Neuronal stem cell (in vitro differentiated cells): ENCODE results near the gene SP4.
A peak's percentile ranks its signal among the peaks of the same experiment; 100 is the strongest.

ENCODE experiments used
- DNase-seq: peaks from one replicate; pipeline ENCODE4 v3.0.0-alpha.2; 2013; ENCODE audit warnings: low spot score
- H2AFZ ChIP-seq: one replicate; pipeline ENCODE4 v1.6.1; 2013; ENCODE audit warnings: mild to moderate bottlenecking, low read length, inconsistent platforms
- H2AK5ac ChIP-seq: 2 replicates; pipeline ENCODE4 v1.6.1; 2013; ENCODE audit warnings: low read depth, mild to moderate bottlenecking, inconsistent platforms, low read length, moderate library complexity, mixed read lengths
- H2BK120ac ChIP-seq: 2 replicates; pipeline ENCODE4 v1.6.1; 2013; ENCODE audit warnings: low read depth, mild to moderate bottlenecking, inconsistent platforms, low read length, moderate library complexity, mixed read lengths
- H2BK12ac ChIP-seq: one replicate; pipeline ENCODE4 v1.6.1; 2013; ENCODE audit warnings: low read length, inconsistent platforms
- H2BK15ac ChIP-seq: 2 replicates; pipeline ENCODE4 v1.6.1; 2013; ENCODE audit warnings: mild to moderate bottlenecking, low read length, inconsistent platforms, mixed read lengths
- H2BK5ac ChIP-seq: one replicate; pipeline ENCODE4 v1.6.1; 2013; ENCODE audit warnings: inconsistent platforms, mild to moderate bottlenecking, low read length, moderate library complexity
- H3K14ac ChIP-seq: one replicate; pipeline ENCODE4 v1.6.1; 2013; ENCODE audit warnings: low read length, inconsistent platforms
- H3K18ac ChIP-seq: 2 replicates; pipeline ENCODE4 v1.6.1; 2013; ENCODE audit warnings: low read length, inconsistent platforms
- H3K23ac ChIP-seq: 2 replicates; pipeline ENCODE4 v1.6.1; 2013; ENCODE audit warnings: low read depth, mild to moderate bottlenecking, mixed read lengths, low read length, inconsistent platforms; ENCODE audit not compliant: poor library complexity
- H3K27ac ChIP-seq: replicated peaks from 3 replicates; pipeline ENCODE4 v1.5.1; 2013; ENCODE audit warnings: low read length, inconsistent platforms
- H3K27me3 ChIP-seq, 3 experiments: 2 replicates each; pipeline ENCODE4 v1.6.1; 2013; ENCODE audit warnings: low read length in 3 of 3, mild to moderate bottlenecking in 2 of 3, inconsistent platforms in 1 of 3, low read depth in 1 of 3, mixed read lengths in 1 of 3, moderate library complexity in 1 of 3; ENCODE audit not compliant: control insufficient read depth in 3 of 3, insufficient read depth in 3 of 3
- H3K36me3 ChIP-seq, 2 donors: replicated peaks in 1 of 2; 2 replicates each; pipeline ENCODE4 v1.6.1; 2013; ENCODE audit warnings: low read length in 2 of 2; ENCODE audit not compliant: control insufficient read depth in 2 of 2, insufficient read depth in 2 of 2
- H3K4ac ChIP-seq: 2 replicates; pipeline ENCODE4 v1.6.1; 2013; ENCODE audit warnings: inconsistent platforms, mild to moderate bottlenecking, low read length, moderate library complexity
- H3K4me1 ChIP-seq, 2 donors: 1 replicate in 1 of 2; 2 replicates in 1 of 2; pipeline ENCODE4 v1.6.1; 2013; ENCODE audit warnings: low read length in 2 of 2, low read depth in 1 of 2; ENCODE audit not compliant: control insufficient read depth in 2 of 2, insufficient read depth in 1 of 2
- H3K4me2 ChIP-seq: one replicate; pipeline ENCODE4 v1.6.1; 2013; ENCODE audit warnings: mild to moderate bottlenecking, low read length, inconsistent platforms; ENCODE audit not compliant: insufficient read depth, poor library complexity, severe bottlenecking
- H3K4me3 ChIP-seq, 2 donors: 2 replicates each; pipeline ENCODE4 v1.5.1; 2013; ENCODE audit warnings: low read length in 2 of 2, mild to moderate bottlenecking in 2 of 2, inconsistent platforms in 1 of 2, moderate library complexity in 1 of 2
- H3K79me1 ChIP-seq: one replicate; pipeline ENCODE4 v1.6.1; 2013; ENCODE audit warnings: low read depth, mild to moderate bottlenecking, inconsistent platforms, low read length, moderate library complexity
- H3K9ac ChIP-seq: one replicate; pipeline ENCODE4 v1.6.1; 2013; ENCODE audit warnings: mild to moderate bottlenecking, low read depth, low read length, inconsistent platforms; ENCODE audit not compliant: poor library complexity
- H3K9me3 ChIP-seq, 2 donors: replicated peaks in 1 of 2; 2 replicates each; pipeline versions ENCODE3 to v1.6.1; 2013; ENCODE audit warnings: low read length in 2 of 2, mild to moderate bottlenecking in 2 of 2, inconsistent platforms in 1 of 2, low read depth in 1 of 2, mixed read lengths in 1 of 2, moderate library complexity in 1 of 2; ENCODE audit not compliant: control insufficient read depth in 2 of 2, insufficient read depth in 1 of 2
- H4K8ac ChIP-seq: one replicate; pipeline ENCODE4 v1.6.1; 2013; ENCODE audit warnings: low read depth, mild to moderate bottlenecking, inconsistent platforms, low read length, moderate library complexity
- H4K91ac ChIP-seq: one replicate; pipeline ENCODE4 v1.6.1; 2013; ENCODE audit warnings: low read length, low read depth, mild to moderate bottlenecking, inconsistent platforms; ENCODE audit not compliant: poor library complexity
- WGBS, 2 donors: extraction: QIAGEN DNeasy Blood & Tissue Kit; methylation state at CpG; one replicate each; pipeline ENCODE4 v1.1.7; 2013; ENCODE audit warnings: missing lambda C conversion rate in 2 of 2, mixed read lengths in 1 of 2; ENCODE audit not compliant: insufficient read length in 2 of 2, insufficient replicate concordance in 1 of 2; ENCODE audit errors: extremely low coverage in 2 of 2; 5-methylcytosine and 5-hydroxymethylcytosine counted together

SP4 gene

DNA sequence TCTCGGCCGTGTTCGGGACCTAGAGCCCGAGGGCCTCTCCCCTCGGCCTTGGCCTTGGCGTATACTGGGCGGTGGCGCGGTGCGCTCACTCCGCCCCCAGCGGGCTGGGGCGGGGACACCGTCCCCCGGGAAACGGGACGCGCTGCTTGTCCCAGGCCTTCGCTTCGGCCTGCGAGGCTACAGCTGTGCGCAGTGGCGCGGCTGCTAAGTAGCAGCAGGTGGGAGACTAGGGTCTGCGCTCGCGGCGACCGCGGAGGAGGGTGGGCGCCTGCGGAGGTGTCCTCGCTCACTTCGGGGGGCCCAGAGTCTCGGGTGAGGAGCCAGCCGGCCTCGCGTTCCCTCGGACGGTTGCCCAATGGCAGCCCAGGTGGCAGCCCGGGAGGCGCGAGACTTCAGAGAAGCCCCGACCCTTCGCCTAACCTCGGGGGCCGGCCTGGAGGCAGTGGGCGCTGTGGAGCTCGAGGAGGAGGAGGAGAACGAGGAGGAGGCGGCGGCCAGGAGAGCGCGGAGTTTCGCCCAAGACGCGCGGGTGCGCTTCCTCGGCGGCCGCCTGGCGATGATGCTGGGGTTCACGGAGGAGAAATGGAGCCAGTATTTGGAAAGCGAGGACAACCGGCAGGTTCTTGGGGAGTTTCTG, 115.1 kb downstream of the SP4 start, which contains the start of gene DNAH11:
DNAH11 (plus strand) TSS at position 149 of the 637 bp plus-strand sequence; CDS start at position 356, 207 bp downstream.
- Histone ChIP-seq H3K36me3 (no peaks in the 10 kb centered on the region), H3K4me2 (peak within 1 kb of the TSS; percentile 95), H4K91ac (no peak within 1 kb of the TSS), H3K27ac (no peak within 1 kb of the TSS), H4K8ac (no peak within 1 kb of the TSS), H3K4ac (no peak within 1 kb of the TSS), H3K9ac (peak within 1 kb of the TSS; percentile 81), H3K18ac (peak within 1 kb of the TSS; percentile 82), H2AK5ac (no peak within 1 kb of the TSS), H2BK5ac (peak within 1 kb of the TSS; percentile 27), H3K27me3 (peaks cover 0 to 75% (median 22%) of the 10 kb centered on the region in 3 experiments), H3K4me1 (peaks cover 0 to 3% of the 10 kb centered on the region in 2 donors), H3K9me3 (no peaks in the 10 kb centered on the region), H3K23ac (peak within 1 kb of the TSS; percentile 27), H2BK12ac (no peak within 1 kb of the TSS), H2BK120ac (no peak within 1 kb of the TSS), H3K4me3 (peak within 1 kb of the TSS; percentile 25 to 79), H3K79me1 (no peaks in the 10 kb centered on the region), H3K14ac (peak within 1 kb of the TSS; percentile 27), H2AFZ (peak within 1 kb of the TSS; percentile 92), H2BK15ac (peak within 1 kb of the TSS; percentile 29)
- no CpG with 5 or more reads among the region's 66 CpGs for WGBS, 2 donors
- DNase-seq: peak; percentile 57

DNA sequence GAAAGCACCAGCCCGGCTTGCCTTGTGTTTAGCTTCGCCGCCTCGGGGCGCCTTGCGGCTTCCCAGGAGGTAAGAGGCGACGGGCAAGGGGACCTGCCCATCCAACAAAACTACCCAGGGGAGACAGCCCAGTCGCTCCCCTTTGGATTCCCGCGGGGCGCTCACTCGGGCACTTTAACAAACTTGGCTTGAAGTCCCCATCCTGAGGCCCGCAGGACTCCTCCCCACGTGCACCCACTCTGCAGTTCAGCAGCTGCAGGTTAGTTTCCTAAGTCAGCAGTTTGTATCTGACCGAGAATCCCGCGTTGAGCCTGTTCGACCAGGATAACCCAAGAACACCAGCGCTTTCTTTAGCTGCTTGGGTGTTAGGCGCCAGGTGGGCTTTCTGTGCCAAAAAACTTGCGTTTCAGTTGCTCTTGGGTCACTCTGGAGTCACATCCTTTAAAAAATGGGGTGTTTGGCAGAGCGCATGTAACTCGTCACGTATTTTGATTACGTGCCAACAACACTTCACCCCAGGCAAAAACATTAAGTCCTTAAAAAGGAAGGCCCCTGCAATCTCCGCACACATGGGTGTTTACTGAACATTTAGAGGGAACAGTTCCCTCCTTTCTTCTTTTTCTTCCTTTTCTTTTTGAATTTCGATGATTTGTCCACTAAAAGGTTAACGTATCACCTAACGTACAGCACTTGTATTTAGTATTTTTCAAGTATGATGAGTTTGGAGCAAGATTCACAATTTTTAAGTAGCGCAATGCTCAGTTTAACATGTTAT, 115.8 kb downstream of the SP4 start:
- no peak overlapping the region for H2AK5ac ChIP-seq
- peak overlapping the region; percentile 82 for H3K18ac ChIP-seq
- peak overlapping the region; percentile 29 for H2BK15ac ChIP-seq
- no peak overlapping the region for H3K23ac ChIP-seq
- H2BK12ac ChIP-seq: no peak overlapping the region
- no peaks in the 10 kb centered on the region for H3K79me1 ChIP-seq
- H3K27ac ChIP-seq: no peak overlapping the region
- H2BK5ac ChIP-seq: no peak overlapping the region
- H3K9me3 ChIP-seq: no peaks in the 10 kb centered on the region
- peak; percentile 17 for DNase-seq
- H3K4ac ChIP-seq: no peak overlapping the region
- H3K14ac ChIP-seq: peak overlapping the region; percentile 27
- no CpG with 5 or more reads among the region's 31 CpGs for WGBS, 2 donors
- peak overlapping the region; percentile 92 for H2AFZ ChIP-seq
- no peaks in the 10 kb centered on the region for H3K36me3 ChIP-seq
- H3K9ac ChIP-seq: no peak overlapping the region
- H2BK120ac ChIP-seq: no peak overlapping the region
- H3K4me1 ChIP-seq: peaks cover 0 to 3% of the 10 kb centered on the region in 2 donors
- peaks cover 0 to 75% (median 22%) of the 10 kb centered on the region in 3 experiments for H3K27me3 ChIP-seq
- peak overlapping the region; percentile 25 to 79 for H3K4me3 ChIP-seq
- H4K91ac ChIP-seq: no peak overlapping the region
- H3K4me2 ChIP-seq: peak overlapping the region; percentile 95
- H4K8ac ChIP-seq: no peak overlapping the region

DNA sequence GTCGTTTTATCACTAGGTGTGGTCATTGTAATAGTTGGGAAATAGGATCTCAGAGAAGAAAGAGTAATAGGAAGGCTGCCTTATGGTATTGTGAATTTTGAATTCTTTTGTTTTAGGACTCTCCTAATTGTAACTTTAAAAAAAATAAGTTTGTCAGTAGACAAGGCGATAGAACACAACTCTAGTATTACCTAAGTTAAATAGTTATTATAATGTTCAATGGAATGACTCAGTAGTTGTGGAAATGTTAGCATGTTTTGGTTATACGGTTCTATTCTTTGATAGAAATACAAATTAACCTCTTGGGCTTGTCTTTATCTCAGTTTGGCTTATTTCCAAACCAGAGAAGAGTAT, 116.4 kb downstream of the SP4 start:
- Histone ChIP-seq H3K4ac (no peak overlapping the region), H2AFZ (no peak overlapping the region), H3K79me1 (no peaks in the 10 kb centered on the region), H4K8ac (no peak overlapping the region), H3K36me3 (no peaks in the 10 kb centered on the region), H3K23ac (no peak overlapping the region), H3K9ac (no peak overlapping the region), H2BK5ac (no peak overlapping the region), H4K91ac (no peak overlapping the region), H3K14ac (no peak overlapping the region), H3K4me1 (peaks cover 0 to 3% of the 10 kb centered on the region in 2 donors), H3K9me3 (no peaks in the 10 kb centered on the region), H3K4me2 (no peak overlapping the region), H2BK15ac (no peak overlapping the region), H2BK120ac (no peak overlapping the region), H2AK5ac (no peak overlapping the region), H3K18ac (no peak overlapping the region), H3K27ac (no peak overlapping the region), H3K4me3 (no peak overlapping the region), H3K27me3 (peaks cover 0 to 75% (median 22%) of the 10 kb centered on the region in 3 experiments), H2BK12ac (no peak overlapping the region)
- DNase-seq: no peak
- no CpG with 5 or more reads among the region's 3 CpGs for WGBS, 2 donors

DNA sequence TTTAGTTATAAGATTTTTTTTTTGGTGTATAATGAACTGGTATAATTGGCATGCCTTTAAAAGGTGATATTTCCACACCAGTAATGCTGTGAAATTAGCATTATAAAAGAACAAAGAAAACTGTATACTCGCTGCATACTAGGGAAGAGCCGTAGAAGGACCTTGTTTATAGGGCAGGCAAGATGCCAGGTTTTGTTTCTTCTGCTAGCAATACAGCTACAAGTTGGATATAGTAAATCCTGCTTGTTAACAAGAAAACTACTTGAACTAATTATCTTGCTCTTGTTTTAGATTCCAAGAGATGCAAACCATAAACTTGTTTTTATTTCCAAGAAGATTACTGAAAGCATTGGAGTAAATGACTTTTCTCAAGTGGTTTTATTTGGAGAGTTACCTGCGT, 116.8 kb downstream of the SP4 start:
- no peak overlapping the region for H3K23ac ChIP-seq
- H3K9ac ChIP-seq: no peak overlapping the region
- no peaks in the 10 kb centered on the region for H3K79me1 ChIP-seq
- no peak for DNase-seq
- no peak overlapping the region for H2BK12ac ChIP-seq
- H3K4me2 ChIP-seq: no peak overlapping the region
- no peak overlapping the region for H3K14ac ChIP-seq
- H4K91ac ChIP-seq: no peak overlapping the region
- H3K18ac ChIP-seq: no peak overlapping the region
- no peak overlapping the region for H2AFZ ChIP-seq
- H3K27me3 ChIP-seq: peaks cover 0 to 71% (median 22%) of the 10 kb centered on the region in 3 experiments
- H3K4ac ChIP-seq: no peak overlapping the region
- H2BK15ac ChIP-seq: no peak overlapping the region
- WGBS, 2 donors: no CpG with 5 or more reads among the region's 3 CpGs
- H2BK5ac ChIP-seq: no peak overlapping the region
- no peak overlapping the region for H3K4me3 ChIP-seq
- no peak overlapping the region for H2AK5ac ChIP-seq
- no peaks in the 10 kb centered on the region for H3K9me3 ChIP-seq
- H4K8ac ChIP-seq: no peak overlapping the region
- peaks cover 0 to 3% of the 10 kb centered on the region in 2 donors for H3K4me1 ChIP-seq
- H3K27ac ChIP-seq: no peak overlapping the region
- H3K36me3 ChIP-seq: no peaks in the 10 kb centered on the region
- H2BK120ac ChIP-seq: no peak overlapping the region
